ENCODE data around the gene OLFM1.

DNA sequence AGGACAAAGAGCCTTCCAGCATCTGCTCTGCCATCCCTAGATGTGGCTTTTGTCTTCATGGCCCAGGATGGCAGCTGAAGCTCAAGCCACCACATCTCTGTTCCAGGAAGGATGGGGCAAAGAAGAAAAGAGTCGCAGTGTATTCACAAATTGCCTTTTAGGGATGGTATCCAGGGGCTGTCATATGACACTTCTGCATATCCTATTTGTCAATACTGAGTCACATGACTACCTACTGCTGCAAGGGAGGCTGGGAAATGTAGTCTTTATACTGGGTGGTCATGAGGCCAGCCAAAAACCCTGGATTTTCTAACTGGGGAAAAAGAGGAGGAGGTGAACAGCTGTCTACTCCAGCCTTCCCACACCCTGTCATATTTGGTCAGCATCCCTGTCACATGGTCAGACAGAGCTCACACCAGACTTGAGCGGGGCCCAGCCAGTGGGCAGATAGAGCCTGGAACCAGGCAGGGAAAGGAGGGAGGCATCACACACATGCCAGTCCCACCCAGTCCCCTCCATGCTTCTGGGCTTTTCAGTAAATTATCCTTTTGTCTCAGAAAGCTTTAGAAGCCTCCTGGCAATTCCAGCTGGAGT lies 52.0 kb downstream of the OLFM1 start:
- TF ChIP-seq RAD21 (IDR thresholded peaks at IDR 0.05; ENCODE audit: low read depth) = no peak
- TF ChIP-seq EP300 (IDR thresholded peaks at IDR 0.05; ENCODE audit: borderline replicate concordance) = no peak
- TF ChIP-seq, protein P1, sequence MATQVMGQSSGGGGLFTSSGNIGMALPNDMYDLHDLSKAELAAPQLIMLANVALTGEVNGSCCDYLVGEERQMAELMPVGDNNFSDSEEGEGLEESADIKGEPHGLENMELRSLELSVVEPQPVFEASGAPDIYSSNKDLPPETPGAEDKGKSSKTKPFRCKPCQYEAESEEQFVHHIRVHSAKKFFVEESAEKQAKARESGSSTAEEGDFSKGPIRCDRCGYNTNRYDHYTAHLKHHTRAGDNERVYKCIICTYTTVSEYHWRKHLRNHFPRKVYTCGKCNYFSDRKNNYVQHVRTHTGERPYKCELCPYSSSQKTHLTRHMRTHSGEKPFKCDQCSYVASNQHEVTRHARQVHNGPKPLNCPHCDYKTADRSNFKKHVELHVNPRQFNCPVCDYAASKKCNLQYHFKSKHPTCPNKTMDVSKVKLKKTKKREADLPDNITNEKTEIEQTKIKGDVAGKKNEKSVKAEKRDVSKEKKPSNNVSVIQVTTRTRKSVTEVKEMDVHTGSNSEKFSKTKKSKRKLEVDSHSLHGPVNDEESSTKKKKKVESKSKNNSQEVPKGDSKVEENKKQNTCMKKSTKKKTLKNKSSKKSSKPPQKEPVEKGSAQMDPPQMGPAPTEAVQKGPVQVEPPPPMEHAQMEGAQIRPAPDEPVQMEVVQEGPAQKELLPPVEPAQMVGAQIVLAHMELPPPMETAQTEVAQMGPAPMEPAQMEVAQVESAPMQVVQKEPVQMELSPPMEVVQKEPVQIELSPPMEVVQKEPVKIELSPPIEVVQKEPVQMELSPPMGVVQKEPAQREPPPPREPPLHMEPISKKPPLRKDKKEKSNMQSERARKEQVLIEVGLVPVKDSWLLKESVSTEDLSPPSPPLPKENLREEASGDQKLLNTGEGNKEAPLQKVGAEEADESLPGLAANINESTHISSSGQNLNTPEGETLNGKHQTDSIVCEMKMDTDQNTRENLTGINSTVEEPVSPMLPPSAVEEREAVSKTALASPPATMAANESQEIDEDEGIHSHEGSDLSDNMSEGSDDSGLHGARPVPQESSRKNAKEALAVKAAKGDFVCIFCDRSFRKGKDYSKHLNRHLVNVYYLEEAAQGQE (IDR thresholded peaks at IDR 0.05; ENCODE audit: low read depth) = no peak
- no peak for TF ChIP-seq YY1 (IDR thresholded peaks at IDR 0.05; ENCODE audit: low read depth)
- TF ChIP-seq NFIC (IDR thresholded peaks at IDR 0.05) = no peak
- no peak for TF ChIP-seq CEBPB (IDR thresholded peaks at IDR 0.05)
- TF ChIP-seq ZBTB7A (IDR thresholded peaks at IDR 0.05; ENCODE audit: low read depth) = no peak

All from Ishikawa (cell line).